ENCODE data around the gene NEU1. TPM values are rescaled to one million over a fixed set of nuclear protein-coding genes. Genes with fewer than 3 reads are reported as not detected.
A peak's percentile ranks its signal among the peaks of the same experiment; 100 is the strongest.

The NEU1 gene
- total RNA-seq, 1 experiment from 2014 or later: 34.3 TPM

DNA sequence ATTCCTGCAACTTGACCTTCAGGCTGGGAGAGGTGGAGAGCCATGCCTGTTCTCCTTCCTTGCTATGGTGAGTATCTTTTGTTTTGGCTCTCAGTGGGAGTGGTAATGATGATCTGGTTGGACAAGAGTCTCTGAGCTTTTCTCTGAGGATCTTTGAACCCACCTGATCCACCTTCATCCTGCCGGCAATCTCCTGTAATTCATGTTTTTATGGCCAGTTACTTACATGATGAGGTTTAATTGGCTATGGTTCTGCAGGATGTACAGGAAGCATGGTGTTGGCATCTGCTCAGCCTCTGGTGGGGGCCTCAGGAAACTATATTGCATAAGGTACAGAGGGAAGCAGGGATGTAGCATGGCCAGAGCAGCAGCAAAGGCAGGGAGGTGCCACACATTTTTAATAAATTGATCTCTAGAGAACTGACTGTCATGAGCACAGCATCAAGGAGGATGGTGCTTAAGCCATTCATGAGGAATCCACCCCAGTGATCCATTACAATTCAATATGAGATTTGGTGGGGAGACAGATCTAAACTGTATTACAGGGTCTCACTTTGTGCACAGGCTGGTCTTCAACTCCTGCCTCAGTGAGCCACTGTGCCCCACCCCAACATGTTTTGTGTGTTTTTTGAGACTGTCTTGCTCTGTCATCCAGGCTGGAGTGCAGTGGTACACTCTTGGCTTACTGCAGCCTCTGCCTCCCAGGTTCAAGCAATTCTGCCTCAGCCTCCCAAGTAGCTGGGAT, 25.1 kb downstream of the NEU1 start:
- H3K4me3 ChIP-seq (ENCODE audit: low read depth, low read length, poor library complexity, severe bottlenecking): peak overlapping the region; percentile 74
- ChIA-PET CTCF (no interaction called here), POLR2A (ENCODE audit: low non-redundant PET) (no interaction called here)
- peak overlapping the region; percentile 98 for H3K27ac ChIP-seq (ENCODE audit: low read depth, low read length, poor library complexity, severe bottlenecking)
- H3K4me1 ChIP-seq (ENCODE audit: insufficient read depth, low read length, poor library complexity, severe bottlenecking): peaks cover 17% of the 10 kb centered on the region
- no peak for DNase-seq (ENCODE audit: low spot score)
- BruUV-seq (replicated peaks): no TSS peak
- no peaks in the 10 kb centered on the region for H3K9me3 ChIP-seq (ENCODE audit: low read depth, low read length, poor library complexity, severe bottlenecking)
- H3K27me3 ChIP-seq (replicated peaks; ENCODE audit: insufficient read depth, low read depth, low read length, poor library complexity): no peaks in the 10 kb centered on the region
- peaks cover 54% of the 10 kb centered on the region for H3K36me3 ChIP-seq (ENCODE audit: insufficient read depth, low read length, poor library complexity, severe bottlenecking)
- intact Hi-C loops (cut with micrococcal nuclease; ENCODE audit: unreplicated experiment): no loop called here
- TF ChIP-seq, protein P1, sequence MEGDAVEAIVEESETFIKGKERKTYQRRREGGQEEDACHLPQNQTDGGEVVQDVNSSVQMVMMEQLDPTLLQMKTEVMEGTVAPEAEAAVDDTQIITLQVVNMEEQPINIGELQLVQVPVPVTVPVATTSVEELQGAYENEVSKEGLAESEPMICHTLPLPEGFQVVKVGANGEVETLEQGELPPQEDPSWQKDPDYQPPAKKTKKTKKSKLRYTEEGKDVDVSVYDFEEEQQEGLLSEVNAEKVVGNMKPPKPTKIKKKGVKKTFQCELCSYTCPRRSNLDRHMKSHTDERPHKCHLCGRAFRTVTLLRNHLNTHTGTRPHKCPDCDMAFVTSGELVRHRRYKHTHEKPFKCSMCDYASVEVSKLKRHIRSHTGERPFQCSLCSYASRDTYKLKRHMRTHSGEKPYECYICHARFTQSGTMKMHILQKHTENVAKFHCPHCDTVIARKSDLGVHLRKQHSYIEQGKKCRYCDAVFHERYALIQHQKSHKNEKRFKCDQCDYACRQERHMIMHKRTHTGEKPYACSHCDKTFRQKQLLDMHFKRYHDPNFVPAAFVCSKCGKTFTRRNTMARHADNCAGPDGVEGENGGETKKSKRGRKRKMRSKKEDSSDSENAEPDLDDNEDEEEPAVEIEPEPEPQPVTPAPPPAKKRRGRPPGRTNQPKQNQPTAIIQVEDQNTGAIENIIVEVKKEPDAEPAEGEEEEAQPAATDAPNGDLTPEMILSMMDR (conservative IDR thresholded peaks at IDR 0.05; ENCODE audit: low read depth, low read length): no peak
- no peak for TF ChIP-seq EZH2 (IDR thresholded peaks at IDR 0.05; ENCODE audit: borderline replicate concordance, low read depth, low read length, poor library complexity, severe bottlenecking)

DNA sequence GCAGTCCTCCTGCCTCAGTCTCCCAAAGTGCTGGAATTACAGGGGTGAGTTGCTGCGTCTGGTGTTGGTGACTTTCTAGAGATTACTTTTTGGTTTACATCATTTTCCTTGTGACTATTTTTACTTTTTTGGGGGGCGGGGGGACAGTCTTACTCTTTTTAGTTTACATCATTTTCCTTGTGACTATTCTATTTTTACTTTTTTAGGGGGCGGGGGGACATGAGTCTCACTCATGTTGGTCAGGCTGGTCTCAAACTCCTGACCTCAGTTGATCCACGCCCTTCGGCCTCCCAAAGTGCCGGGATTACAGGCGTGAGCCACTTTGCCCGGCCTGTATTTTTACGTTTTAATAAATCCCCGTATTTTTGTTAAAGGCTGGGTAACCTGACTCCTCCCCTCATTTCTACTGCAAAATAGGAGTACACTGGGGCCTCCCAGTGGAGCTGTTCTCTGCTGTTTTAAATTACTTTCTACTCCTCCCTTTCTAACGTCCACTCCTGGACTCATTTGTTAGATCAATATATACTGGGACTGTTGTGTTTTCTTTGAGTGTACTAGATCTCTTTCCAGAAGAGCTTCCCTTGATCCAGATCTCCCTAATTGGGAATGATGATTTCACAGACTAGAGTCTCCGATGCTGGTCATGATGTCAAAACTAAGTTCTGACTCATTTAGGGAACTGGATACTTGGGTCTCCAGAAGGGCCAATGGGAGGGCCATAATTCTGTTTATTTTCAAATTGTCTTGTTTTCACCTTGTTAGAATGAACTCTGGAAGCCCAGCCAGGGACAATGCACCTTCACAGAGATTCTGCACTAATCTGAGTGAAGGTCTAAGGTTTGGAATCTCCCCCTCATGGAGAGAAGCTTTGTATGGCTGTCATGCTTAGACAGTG, 25.9 kb downstream of the NEU1 start:
- no peak for DNase-seq (ENCODE audit: low spot score)
- ChIA-PET POLR2A (ENCODE audit: low non-redundant PET) (interaction anchor here (0.6 kb wide), 1 partner anchor 233 kb away, joined by 3 read pairs; no protein-coding TSS in a partner anchor), CTCF (no interaction called here)
- Histone ChIP-seq H3K9me3 (ENCODE audit: low read depth, low read length, poor library complexity, severe bottlenecking) (no peaks in the 10 kb centered on the region), H3K4me1 (ENCODE audit: insufficient read depth, low read length, poor library complexity, severe bottlenecking) (peaks cover 19% of the 10 kb centered on the region), H3K4me3 (ENCODE audit: low read depth, low read length, poor library complexity, severe bottlenecking) (peak overlapping the region; percentile 74), H3K27ac (ENCODE audit: low read depth, low read length, poor library complexity, severe bottlenecking) (peak overlapping the region; percentile 98), H3K27me3 (replicated peaks; ENCODE audit: insufficient read depth, low read depth, low read length, poor library complexity) (no peaks in the 10 kb centered on the region), H3K36me3 (ENCODE audit: insufficient read depth, low read length, poor library complexity, severe bottlenecking) (peaks cover 54% of the 10 kb centered on the region)
- BruUV-seq (replicated peaks): no TSS peak
- intact Hi-C loops (cut with micrococcal nuclease; ENCODE audit: unreplicated experiment): no loop called here
- TF ChIP-seq, protein P1 (conservative IDR thresholded peaks at IDR 0.05; ENCODE audit: low read depth, low read length): no peak
- no peak for TF ChIP-seq EZH2 (IDR thresholded peaks at IDR 0.05; ENCODE audit: borderline replicate concordance, low read depth, low read length, poor library complexity, severe bottlenecking)

DNA sequence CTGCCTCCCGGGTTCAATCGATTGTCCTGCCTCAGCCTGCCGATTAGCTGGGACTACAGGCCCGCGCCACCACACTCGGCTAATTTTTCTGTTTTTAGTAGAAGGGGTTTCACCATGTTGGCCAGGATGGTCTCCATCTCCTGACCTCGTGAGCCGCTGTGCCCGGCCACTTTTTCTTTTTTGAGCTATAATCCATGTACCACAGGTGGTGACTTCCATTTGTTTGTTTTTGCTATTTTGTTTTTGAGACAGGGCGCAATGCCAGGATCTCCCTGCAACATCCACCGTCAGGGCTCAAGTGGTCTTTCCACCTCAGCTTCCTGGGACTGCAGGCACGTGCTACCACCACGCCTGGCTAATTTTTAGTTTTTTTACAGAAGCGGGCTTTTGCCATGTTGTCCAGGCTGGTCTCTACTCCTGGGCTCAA, 26.6 kb downstream of the NEU1 start:
- H3K9me3 ChIP-seq (ENCODE audit: low read depth, low read length, poor library complexity, severe bottlenecking): no peaks in the 10 kb centered on the region
- ChIA-PET POLR2A (ENCODE audit: low non-redundant PET) (interaction anchor here (0.6 to 0.7 kb wide), 2 partner anchors 13 to 233 kb away, joined by 3 to 10 read pairs; no protein-coding TSS in a partner anchor), CTCF (interaction anchor here (0.7 kb wide), 1 partner anchor 103 kb away, joined by 11 read pairs; no protein-coding TSS in a partner anchor)
- H3K27ac ChIP-seq (ENCODE audit: low read depth, low read length, poor library complexity, severe bottlenecking): peak overlapping the region; percentile 98
- no TSS peak for BruUV-seq (replicated peaks)
- H3K4me1 ChIP-seq (ENCODE audit: insufficient read depth, low read length, poor library complexity, severe bottlenecking): peaks cover 25% of the 10 kb centered on the region
- DNase-seq (ENCODE audit: low spot score): no peak
- no peaks in the 10 kb centered on the region for H3K27me3 ChIP-seq (replicated peaks; ENCODE audit: insufficient read depth, low read depth, low read length, poor library complexity)
- TF ChIP-seq, protein P1 (conservative IDR thresholded peaks at IDR 0.05; ENCODE audit: low read depth, low read length): no peak
- no peak for TF ChIP-seq EZH2 (IDR thresholded peaks at IDR 0.05; ENCODE audit: borderline replicate concordance, low read depth, low read length, poor library complexity, severe bottlenecking)
- H3K36me3 ChIP-seq (ENCODE audit: insufficient read depth, low read length, poor library complexity, severe bottlenecking): peaks cover 52% of the 10 kb centered on the region
- peak overlapping the region; percentile 74 for H3K4me3 ChIP-seq (ENCODE audit: low read depth, low read length, poor library complexity, severe bottlenecking)
- intact Hi-C loops (cut with micrococcal nuclease; ENCODE audit: unreplicated experiment): no loop called here

Measured in A673 (cell line).